Lung (tissue), 12 donors: ENCODE measurements around the gene CRISPLD2. TPM values are rescaled to one million over a fixed set of nuclear protein-coding genes. Genes with fewer than 3 reads are reported as not detected.

Experiments used
- ATAC-seq: fragments of 200-7000 bp; cut with Tn5 transposase; one replicate; pipeline ENCODE4 v1.9.1; 2020; ENCODE audit warnings: moderate number of reproducible peaks; ENCODE audit not compliant: insufficient read depth, low FRiP score
- DNase-seq, 3 donors: peaks; one replicate each; pipeline ENCODE4 v3.0.0-alpha.2; 2013 to 2017
- H3K27ac ChIP-seq, 2 donors: one replicate each; pipeline ENCODE4 v1.5.1; 2013; ENCODE audit warnings: mild to moderate bottlenecking in 2 of 2, moderate library complexity in 2 of 2, control low read depth in 1 of 2, inconsistent platforms in 1 of 2, low read depth in 1 of 2, low read length in 1 of 2
- H3K27me3 ChIP-seq, 3 donors: one replicate each; pipeline ENCODE4 v1.5.1; 2013; ENCODE audit warnings: low read length in 2 of 3; ENCODE audit not compliant: control insufficient read depth in 3 of 3, insufficient read depth in 3 of 3
- H3K36me3 ChIP-seq, 4 donors: one replicate each; pipeline ENCODE4 v1.5.1; 2013; ENCODE audit warnings: low read length in 4 of 4, mild to moderate bottlenecking in 1 of 4, moderate library complexity in 1 of 4; ENCODE audit not compliant: control insufficient read depth in 4 of 4, insufficient read depth in 4 of 4
- H3K4me1 ChIP-seq, 5 donors: one replicate each; pipeline ENCODE4 v1.5.1; 2013; ENCODE audit warnings: low read length in 5 of 5, mild to moderate bottlenecking in 2 of 5, moderate library complexity in 1 of 5; ENCODE audit not compliant: control insufficient read depth in 5 of 5, insufficient read depth in 5 of 5
- H3K4me3 ChIP-seq: one replicate; pipeline ENCODE4 v1.5.1; 2013; ENCODE audit warnings: mild to moderate bottlenecking, control low read depth, moderate library complexity
- H3K9ac ChIP-seq, 2 donors: one replicate each; pipeline ENCODE4 v1.5.1; 2013; ENCODE audit warnings: low read length in 2 of 2, control low read depth in 1 of 2; ENCODE audit not compliant: insufficient read depth in 1 of 2
- H3K9me3 ChIP-seq, 4 donors: one replicate each; pipeline ENCODE4 v1.5.1; 2013; ENCODE audit warnings: low read length in 3 of 4, mild to moderate bottlenecking in 1 of 4, moderate library complexity in 1 of 4; ENCODE audit not compliant: control insufficient read depth in 4 of 4, insufficient read depth in 3 of 4
- WGBS, 2 donors: extraction: QIAGEN DNeasy Blood & Tissue Kit; methylation state at CpG; one replicate each; pipeline ENCODE4 v1.1.7; 2013; 5-methylcytosine and 5-hydroxymethylcytosine counted together
- polyA plus RNA-seq, 2 donors: library from polyadenylated mRNA; stranded (reverse); fragments of 200-250 nt; gene quantifications; one replicate each; pipeline ENCODE4 v1.2.1, GENCODE V29; 2013
- total RNA-seq, 2 donors: library from RNA; depleted of rRNA in 1 of 2; stranded (reverse); fragments of >200 nt in 1 of 2; gene quantifications; one replicate each; pipeline ENCODE4 v1.2.1, GENCODE V29; 2014 to 2021
- TF ChIP-seq, protein P1 (sequence below): IDR thresholded peaks from 2 replicates; pipeline ENCODE4 v1.5.1; 2012; ENCODE audit warnings: mild to moderate bottlenecking; ENCODE audit errors: control extremely low read depth, extremely low read depth
- donor health status: control.
- donor health status: control.
- donor health status: Bipolar disorder and iron deficiency.
- donor health status: healthy.
- donor health status: DM: yes; HTN: yes; CAD: no.

Gene CRISPLD2
- total and polyA plus RNA-seq, 4 donors: 30.3 to 136 (median 42.5) TPM

DNA sequence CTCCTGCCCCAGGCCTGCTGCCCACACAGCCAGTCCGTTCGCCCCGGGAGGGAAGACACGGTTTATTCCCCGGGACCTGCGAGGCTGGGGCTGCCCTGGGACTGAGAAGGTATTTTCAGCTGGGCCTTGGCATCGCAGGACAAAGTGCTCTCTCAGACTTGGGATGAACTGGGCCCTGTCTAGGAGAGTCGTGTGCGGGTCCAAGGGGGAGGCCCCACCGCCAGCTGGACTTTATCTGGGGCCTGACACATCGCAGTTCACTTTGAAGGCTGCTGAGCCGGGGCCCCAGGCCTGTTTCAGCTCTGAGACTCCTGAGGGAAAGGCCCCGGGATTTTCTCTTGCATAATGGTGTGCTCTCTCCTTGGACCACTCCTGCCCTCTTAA, 6.8 kb downstream of the CRISPLD2 start:
- Histone ChIP-seq H3K4me1 (peaks cover 0 to 24% (median 7%) of the 10 kb centered on the region in 5 donors), H3K27me3 (no peaks in the 10 kb centered on the region), H3K27ac (peak overlapping the region in 1 of 2 donors; percentile 62), H3K36me3 (no peaks in the 10 kb centered on the region), H3K4me3 (no peak overlapping the region), H3K9me3 (no peaks in the 10 kb centered on the region), H3K9ac (no peak overlapping the region)
- WGBS, 2 donors: 70 to 77% methylated on average over 13 of the region's 13 CpGs
- DNase-seq (peak; percentile 85 to 90 (median 85)), ATAC-seq (peak; percentile 17)
- TF ChIP-seq, protein P1, sequence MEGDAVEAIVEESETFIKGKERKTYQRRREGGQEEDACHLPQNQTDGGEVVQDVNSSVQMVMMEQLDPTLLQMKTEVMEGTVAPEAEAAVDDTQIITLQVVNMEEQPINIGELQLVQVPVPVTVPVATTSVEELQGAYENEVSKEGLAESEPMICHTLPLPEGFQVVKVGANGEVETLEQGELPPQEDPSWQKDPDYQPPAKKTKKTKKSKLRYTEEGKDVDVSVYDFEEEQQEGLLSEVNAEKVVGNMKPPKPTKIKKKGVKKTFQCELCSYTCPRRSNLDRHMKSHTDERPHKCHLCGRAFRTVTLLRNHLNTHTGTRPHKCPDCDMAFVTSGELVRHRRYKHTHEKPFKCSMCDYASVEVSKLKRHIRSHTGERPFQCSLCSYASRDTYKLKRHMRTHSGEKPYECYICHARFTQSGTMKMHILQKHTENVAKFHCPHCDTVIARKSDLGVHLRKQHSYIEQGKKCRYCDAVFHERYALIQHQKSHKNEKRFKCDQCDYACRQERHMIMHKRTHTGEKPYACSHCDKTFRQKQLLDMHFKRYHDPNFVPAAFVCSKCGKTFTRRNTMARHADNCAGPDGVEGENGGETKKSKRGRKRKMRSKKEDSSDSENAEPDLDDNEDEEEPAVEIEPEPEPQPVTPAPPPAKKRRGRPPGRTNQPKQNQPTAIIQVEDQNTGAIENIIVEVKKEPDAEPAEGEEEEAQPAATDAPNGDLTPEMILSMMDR: no peak

DNA sequence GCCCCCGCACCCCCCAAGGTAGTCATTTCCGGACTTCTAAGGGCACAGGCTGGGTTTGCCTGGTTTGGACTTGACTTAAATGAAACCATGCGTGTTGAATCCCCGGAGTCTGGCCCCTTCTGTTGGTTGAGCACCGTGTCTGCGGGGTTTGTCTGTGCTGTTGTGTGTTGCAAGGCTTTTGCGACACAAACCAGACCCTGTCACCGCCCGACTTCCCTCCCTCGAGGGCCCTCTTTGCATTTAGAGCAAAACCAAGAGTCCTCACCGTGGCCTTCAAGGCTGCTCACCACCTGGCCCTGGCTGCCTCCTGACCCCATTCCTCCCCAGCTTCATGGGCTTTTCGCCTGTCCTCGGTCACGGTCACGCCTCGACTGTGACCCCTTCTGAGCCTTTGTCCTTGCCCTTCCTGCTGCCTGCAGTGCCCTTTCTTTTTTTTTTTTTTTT, 7.4 kb downstream of the CRISPLD2 start:
- peaks cover 0 to 27% (median 7%) of the 10 kb centered on the region in 5 donors for H3K4me1 ChIP-seq
- H3K36me3 ChIP-seq: no peaks in the 10 kb centered on the region
- no peaks in the 10 kb centered on the region for H3K27me3 ChIP-seq
- peak; percentile 53 to 70 (median 59) for DNase-seq
- 49 to 58% methylated on average over 16 of the region's 16 CpGs for WGBS, 2 donors
- no peak overlapping the region for H3K9ac ChIP-seq
- peak overlapping the region in 1 of 2 donors; percentile 72 for H3K27ac ChIP-seq
- TF ChIP-seq, protein P1: no peak
- no peaks in the 10 kb centered on the region for H3K9me3 ChIP-seq
- ATAC-seq: no peak
- no peak overlapping the region for H3K4me3 ChIP-seq

DNA sequence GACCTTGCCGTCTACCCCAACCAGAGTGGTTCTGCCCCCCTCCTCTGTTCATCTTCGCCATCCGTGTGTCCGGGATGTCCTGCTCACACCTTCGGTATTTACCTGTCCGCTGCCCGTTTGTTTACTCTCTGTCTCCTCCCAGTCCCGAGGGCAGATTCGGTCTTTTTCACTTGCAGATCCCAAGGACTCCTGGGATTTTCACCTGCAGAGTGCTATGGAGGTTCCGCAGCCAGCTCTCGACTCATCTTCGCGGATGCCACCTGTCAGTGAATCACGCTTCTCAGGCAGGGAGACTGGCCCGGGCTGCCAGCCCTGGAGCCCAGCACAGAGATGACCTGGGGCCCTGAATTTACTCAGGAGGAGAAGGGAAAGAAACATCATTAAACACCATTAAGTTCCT, 8.1 kb downstream of the CRISPLD2 start:
- ATAC-seq (no peak), DNase-seq (no peak)
- H3K36me3 ChIP-seq: no peaks in the 10 kb centered on the region
- peak overlapping the region in 1 of 2 donors; percentile 3 for H3K27ac ChIP-seq
- 86 to 89% methylated on average over 15 of the region's 15 CpGs for WGBS, 2 donors
- H3K9me3 ChIP-seq: no peaks in the 10 kb centered on the region
- no peak overlapping the region for H3K4me3 ChIP-seq
- peaks cover 0 to 34% (median 7%) of the 10 kb centered on the region in 5 donors for H3K4me1 ChIP-seq
- H3K9ac ChIP-seq: no peak overlapping the region
- TF ChIP-seq, protein P1: no peak
- H3K27me3 ChIP-seq: no peaks in the 10 kb centered on the region

DNA sequence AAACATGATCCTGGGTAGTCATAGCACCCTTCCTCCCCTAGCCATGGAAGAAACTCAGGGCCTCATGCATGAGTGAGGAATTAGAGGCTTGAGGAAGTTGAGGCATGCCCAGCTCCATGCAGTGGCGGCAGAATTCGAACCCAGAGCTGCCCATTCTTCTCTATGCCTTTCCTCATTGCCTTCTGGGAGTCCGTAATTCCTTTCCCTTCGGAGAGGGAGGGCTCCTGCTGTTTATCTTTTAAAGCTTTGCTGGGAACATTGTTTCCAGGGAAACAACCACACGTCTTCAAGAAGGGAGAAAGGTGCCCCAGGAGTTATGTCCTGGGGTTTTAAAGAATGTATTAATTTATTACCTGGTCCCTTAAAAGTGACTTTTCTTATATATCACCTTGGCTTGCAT, 8.5 kb downstream of the CRISPLD2 start:
- Histone ChIP-seq H3K36me3 (no peaks in the 10 kb centered on the region), H3K27ac (no peak overlapping the region), H3K4me3 (no peak overlapping the region), H3K27me3 (no peaks in the 10 kb centered on the region), H3K9ac (no peak overlapping the region), H3K4me1 (peaks cover 0 to 39% (median 7%) of the 10 kb centered on the region in 5 donors), H3K9me3 (no peaks in the 10 kb centered on the region)
- DNase-seq (no peak), ATAC-seq (no peak)
- 79 to 85% methylated on average over 5 of the region's 5 CpGs for WGBS, 2 donors
- TF ChIP-seq, protein P1: no peak
